Keratinocyte (primary cell): ENCODE data around the gene TRA2A. TPM values are rescaled to one million over a fixed set of nuclear protein-coding genes. Genes with fewer than 3 reads are reported as not detected.

ENCODE experiments used
- DNase-seq: peaks from one replicate; pipeline ENCODE4 v3.0.0-alpha.2; 2011; ENCODE audit warnings: low read depth, missing footprints, low spot score
- FAIRE-seq: peaks from 2 replicates; lab custom pipeline; 2011; peaks lifted over from hg19 to GRCh38; lab: Jason Lieb, UNC
- H2AFZ ChIP-seq: 2 replicates; pipeline ENCODE4 v1.6.0; 2012; ENCODE audit warnings: low read length, control low read depth, inconsistent platforms; ENCODE audit not compliant: control insufficient read depth
- H3K27ac ChIP-seq: 2 replicates; pipeline ENCODE4 v1.5.1; 2011; ENCODE audit warnings: low read length; ENCODE audit not compliant: control insufficient read depth, insufficient read depth
- H3K27me3 ChIP-seq: 3 replicates; pipeline ENCODE4 v1.6.0; 2011; ENCODE audit warnings: low read length; ENCODE audit not compliant: control insufficient read depth, insufficient read depth; ENCODE audit errors: extremely low read depth
- H3K36me3 ChIP-seq, 2 experiments: 2 replicates in 1 of 2; 3 replicates in 1 of 2; pipeline ENCODE4 v1.5.1; 2011; ENCODE audit warnings: low read length in 2 of 2, mild to moderate bottlenecking in 1 of 2; ENCODE audit not compliant: control insufficient read depth in 2 of 2, insufficient read depth in 2 of 2; ENCODE audit errors: extremely low read depth in 1 of 2
- H3K4me1 ChIP-seq: 3 replicates; pipeline ENCODE4 v1.5.1; 2011; ENCODE audit warnings: low read length; ENCODE audit not compliant: control insufficient read depth, insufficient read depth; ENCODE audit errors: extremely low read depth
- H3K4me2 ChIP-seq: 3 replicates; pipeline ENCODE4 v1.6.0; 2011; ENCODE audit warnings: low read depth, low read length; ENCODE audit not compliant: control insufficient read depth, insufficient read depth; ENCODE audit errors: extremely low read depth
- H3K4me3 ChIP-seq, 3 experiments: fragments of 200-600 bp in 1 of 3; sonication (generic) in 1 of 3; 2 replicates in 2 of 3; 3 replicates in 1 of 3; pipeline ENCODE4 v1.5.1; 2011 to 2016; ENCODE audit warnings: low read length in 3 of 3, mild to moderate bottlenecking in 3 of 3, control low read depth in 2 of 3, inconsistent platforms in 1 of 3, low read depth in 1 of 3, mixed read lengths in 1 of 3, mixed run types in 1 of 3, moderate library complexity in 1 of 3; ENCODE audit not compliant: control insufficient read depth in 2 of 3, insufficient read depth in 2 of 3; ENCODE audit errors: extremely low read depth in 1 of 3
- H3K79me2 ChIP-seq: 2 replicates; pipeline ENCODE4 v1.6.0; 2012; ENCODE audit warnings: low read length; ENCODE audit not compliant: control insufficient read depth, insufficient read depth
- H3K9ac ChIP-seq: 3 replicates; pipeline ENCODE4 v1.6.0; 2011; ENCODE audit warnings: low read length; ENCODE audit not compliant: control insufficient read depth, insufficient read depth; ENCODE audit errors: extremely low read depth
- H3K9me1 ChIP-seq: 3 replicates; pipeline ENCODE4 v1.6.0; 2011; ENCODE audit warnings: low read length; ENCODE audit not compliant: control insufficient read depth, insufficient read depth; ENCODE audit errors: extremely low read depth
- H3K9me3 ChIP-seq: 2 replicates; pipeline ENCODE4 v1.5.1; 2012; ENCODE audit warnings: low read depth, low read length; ENCODE audit not compliant: control insufficient read depth
- H4K20me1 ChIP-seq: 3 replicates; pipeline ENCODE4 v1.6.0; 2011; ENCODE audit warnings: low read length; ENCODE audit not compliant: control insufficient read depth, insufficient read depth; ENCODE audit errors: extremely low read depth
- CTCF ChIP-seq, 3 experiments: IDR thresholded peaks in 1 of 3; conservative IDR thresholded peaks in 1 of 3; optimal IDR thresholded peaks in 1 of 3; 2 replicates in 2 of 3; 3 replicates in 1 of 3; pipeline versions ENCODE3 to v1.5.1; 2011; ENCODE audit warnings: low read length in 3 of 3, mild to moderate bottlenecking in 3 of 3, moderate library complexity in 2 of 3, control low read depth in 1 of 3, inconsistent platforms in 1 of 3; ENCODE audit not compliant: insufficient read depth in 2 of 3; ENCODE audit errors: extremely low read depth in 1 of 3
- EZH2 ChIP-seq: IDR thresholded peaks from one replicate; pipeline ENCODE4 v1.6.1; 2012; ENCODE audit warnings: inconsistent platforms, mild to moderate bottlenecking, low read length, moderate library complexity
- dilution Hi-C: fragments of 300-500 bp; cut with MboI; formaldehyde crosslinking; loops from one replicate; pipeline ENCODE4 v1.7.0; 2020; ENCODE audit warnings: low sequenced_read_pairs; ENCODE audit not compliant: extremely low pct_ligation_motif_present
- polyA plus RNA-seq, 5 experiments: library from polyadenylated mRNA; depleted of rRNA in 3 of 5; stranded (reverse) in 3 of 5; stranded (forward) in 1 of 5; unstranded in 1 of 5; fragments of >200 nt; gene quantifications; 1 replicate in 1 of 5; 2 replicates in 3 of 5; 3 replicates in 1 of 5; pipeline versions ENCODE4 v1.2.1 to v1.2.3, GENCODE V29; 2011 to 2012; ENCODE audit warnings: missing spikeins in 2 of 5, low read depth in 1 of 5, low replicate concordance in 1 of 5

TRA2A gene
- polyA plus RNA-seq, 1 donor (not counting 4 experiments of a cell fraction or from before 2014, with no cell fraction given), result 92.6 TPM

GRCh38 chr7:23477157-23477499, 54.7 kb downstream of the TRA2A start:
- H2AFZ ChIP-seq, result no peak overlapping the region
- dilution Hi-C loops, result no loop called here
- H3K36me3 ChIP-seq, result no peaks in the 10 kb centered on the region
- H3K4me1 ChIP-seq, result peaks cover 13% of the 10 kb centered on the region
- no peaks in the 10 kb centered on the region for H3K9me3 ChIP-seq
- H3K27ac ChIP-seq, result no peak overlapping the region
- no peaks in the 10 kb centered on the region for H3K9me1 ChIP-seq
- no peak for FAIRE-seq
- no peak overlapping the region for H3K4me3 ChIP-seq
- H3K27me3 ChIP-seq, result peaks cover 44% of the 10 kb centered on the region
- no peak for TF ChIP-seq CTCF (optimal IDR thresholded peaks at IDR 0.05 in 1 of 3, IDR thresholded peaks at IDR 0.05 in 1 of 3, conservative IDR thresholded peaks at IDR 0.05 in 1 of 3; ENCODE audit: extremely low read depth in 1 of 3, insufficient read depth in 2 of 3, low read length in 3 of 3)
- TF ChIP-seq EZH2, result no peak
- no peaks in the 10 kb centered on the region for H3K79me2 ChIP-seq
- H3K9ac ChIP-seq, result no peak overlapping the region
- DNase-seq, result no peak
- no peak overlapping the region for H3K4me2 ChIP-seq
- no peaks in the 10 kb centered on the region for H4K20me1 ChIP-seq

GRCh38 chr7:23476286-23477156, 55.3 kb downstream of the TRA2A start:
- TF ChIP-seq EZH2 (no peak), CTCF (optimal IDR thresholded peaks at IDR 0.05 in 1 of 3, IDR thresholded peaks at IDR 0.05 in 1 of 3, conservative IDR thresholded peaks at IDR 0.05 in 1 of 3; ENCODE audit: extremely low read depth in 1 of 3, insufficient read depth in 2 of 3, low read length in 3 of 3) (no peak)
- Histone ChIP-seq H3K9me1 (no peaks in the 10 kb centered on the region), H3K4me1 (peaks cover 13% of the 10 kb centered on the region), H2AFZ (no peak overlapping the region), H3K9ac (no peak overlapping the region), H4K20me1 (no peaks in the 10 kb centered on the region), H3K4me2 (no peak overlapping the region), H3K27ac (no peak overlapping the region), H3K9me3 (no peaks in the 10 kb centered on the region), H3K27me3 (peaks cover 46% of the 10 kb centered on the region), H3K36me3 (no peaks in the 10 kb centered on the region), H3K4me3 (no peak overlapping the region), H3K79me2 (no peaks in the 10 kb centered on the region)
- FAIRE-seq, result no peak
- no peak for DNase-seq
- dilution Hi-C loops, result no loop called here
